DOHH2 (cell line): ENCODE measurements around the gene HELZ.

Experiments
- H3F3A ChIP-seq: fragments of 200-600 bp; sonication (generic), shearing (Covaris generic); 2 replicates; pipeline ENCODE4 v1.6.0; 2016; ENCODE audit warnings: antibody characterized with exemption, mild to moderate bottlenecking; ENCODE audit not compliant: control insufficient read depth, insufficient read depth
- H3K27ac ChIP-seq: fragments of 200-600 bp; sonication (generic); 2 replicates; pipeline ENCODE4 v1.5.1; 2014; ENCODE audit warnings: low read depth, mild to moderate bottlenecking, low read length, moderate library complexity
- H3K27me3 ChIP-seq: fragments of 200-600 bp; sonication (generic); 2 replicates; pipeline ENCODE4 v1.6.1; 2014; ENCODE audit warnings: mild to moderate bottlenecking, low read length, mixed read lengths; ENCODE audit not compliant: control insufficient read depth
- H3K36me3 ChIP-seq: fragments of 200-600 bp; sonication (generic); 2 replicates; pipeline ENCODE4 v1.6.1; 2014; ENCODE audit warnings: mild to moderate bottlenecking, low read length, moderate library complexity, mixed read lengths; ENCODE audit not compliant: control insufficient read depth
- H3K4me1 ChIP-seq: fragments of 200-600 bp; sonication (generic); 2 replicates; pipeline ENCODE4 v1.6.1; 2014; ENCODE audit warnings: mild to moderate bottlenecking, low read length, mixed read lengths; ENCODE audit not compliant: control insufficient read depth
- H3K4me2 ChIP-seq: fragments of 200-600 bp; sonication (generic); 2 replicates; pipeline ENCODE4 v1.6.0; 2014; ENCODE audit warnings: mild to moderate bottlenecking, low read length, moderate library complexity
- H3K4me3 ChIP-seq: fragments of 200-600 bp; sonication (generic); 2 replicates; pipeline ENCODE4 v1.5.1; 2014; ENCODE audit warnings: mild to moderate bottlenecking, low read length, mixed read lengths
- H3K79me2 ChIP-seq: fragments of 200-600 bp; sonication (generic); 2 replicates; pipeline ENCODE4 v1.6.1; 2014; ENCODE audit warnings: mild to moderate bottlenecking, low read length, mixed read lengths; ENCODE audit not compliant: control insufficient read depth
- H3K9me2 ChIP-seq: fragments of 200-600 bp; sonication (generic); replicated peaks from 2 replicates; pipeline ENCODE4 v1.6.1; 2014; ENCODE audit warnings: mild to moderate bottlenecking, low read length, mixed read lengths; ENCODE audit not compliant: control insufficient read depth
- H3K9me3 ChIP-seq: fragments of 200-600 bp; sonication (generic); 2 replicates; pipeline ENCODE4 v1.6.1; 2014; ENCODE audit warnings: antibody characterized with exemption, low read length, mixed read lengths; ENCODE audit not compliant: control insufficient read depth, insufficient read depth
- H4K20me1 ChIP-seq: fragments of 200-600 bp; sonication (generic); 2 replicates; pipeline ENCODE4 v1.6.0; 2014; ENCODE audit warnings: low read depth, mild to moderate bottlenecking, antibody characterized with exemption, low read length, moderate library complexity; ENCODE audit not compliant: control insufficient read depth, insufficient read depth
- CTCF ChIP-seq: fragments of 200-600 bp; sonication (generic); IDR thresholded peaks from one replicate; pipeline ENCODE4 v1.5.1; 2014; ENCODE audit warnings: antibody characterized with exemption, mild to moderate bottlenecking, low read depth, low read length; ENCODE audit not compliant: poor library complexity, severe bottlenecking
- EZH2phosphoT487 ChIP-seq: fragments of 200-600 bp; sonication (generic); IDR thresholded peaks from 2 replicates; pipeline ENCODE4 v1.6.1; 2017; ENCODE audit warnings: borderline replicate concordance, mild to moderate bottlenecking, antibody characterized with exemption, low read length, moderate library complexity, mixed read lengths

HELZ gene

GRCh38 chr17:67248291-67248690 is 3.3 kb upstream of the HELZ start:
- Histone ChIP-seq H3K9me2 (no peaks in the 10 kb centered on the region), H3F3A (no peaks in the 10 kb centered on the region), H3K27me3 (no peaks in the 10 kb centered on the region; the same call in 1 of the 2 replicates), H3K4me3 (no peak overlapping the region), H3K4me1 (peaks cover 27% of the 10 kb centered on the region), H3K9me3 (no peaks in the 10 kb centered on the region), H3K27ac (no peak overlapping the region), H3K4me2 (no peak overlapping the region), H3K79me2 (peaks cover 23% of the 10 kb centered on the region), H4K20me1 (peaks cover 10% of the 10 kb centered on the region), H3K36me3 (peaks cover 4% of the 10 kb centered on the region)
- no peak for TF ChIP-seq CTCF

GRCh38 chr17:67247416-67247900 is 2.5 kb upstream of the HELZ start:
- peaks cover 11% of the 10 kb centered on the region for H3K36me3 ChIP-seq
- no peaks in the 10 kb centered on the region for H3K9me2 ChIP-seq
- H3F3A ChIP-seq = no peaks in the 10 kb centered on the region
- H4K20me1 ChIP-seq = peaks cover 10% of the 10 kb centered on the region
- H3K27me3 ChIP-seq = no peaks in the 10 kb centered on the region; the same call in 1 of the 2 replicates
- H3K9me3 ChIP-seq = no peaks in the 10 kb centered on the region
- H3K4me1 ChIP-seq = peaks cover 34% of the 10 kb centered on the region
- no peak overlapping the region for H3K27ac ChIP-seq
- peaks cover 31% of the 10 kb centered on the region for H3K79me2 ChIP-seq
- 0 out of 2 replicates have a peak overlapping the region, but pooled peaks have one; percentile 76 for H3K4me3 ChIP-seq
- no peak for TF ChIP-seq CTCF
- no peak for TF ChIP-seq EZH2phosphoT487
- H3K4me2 ChIP-seq = peak overlapping the region; percentile 90

DNA sequence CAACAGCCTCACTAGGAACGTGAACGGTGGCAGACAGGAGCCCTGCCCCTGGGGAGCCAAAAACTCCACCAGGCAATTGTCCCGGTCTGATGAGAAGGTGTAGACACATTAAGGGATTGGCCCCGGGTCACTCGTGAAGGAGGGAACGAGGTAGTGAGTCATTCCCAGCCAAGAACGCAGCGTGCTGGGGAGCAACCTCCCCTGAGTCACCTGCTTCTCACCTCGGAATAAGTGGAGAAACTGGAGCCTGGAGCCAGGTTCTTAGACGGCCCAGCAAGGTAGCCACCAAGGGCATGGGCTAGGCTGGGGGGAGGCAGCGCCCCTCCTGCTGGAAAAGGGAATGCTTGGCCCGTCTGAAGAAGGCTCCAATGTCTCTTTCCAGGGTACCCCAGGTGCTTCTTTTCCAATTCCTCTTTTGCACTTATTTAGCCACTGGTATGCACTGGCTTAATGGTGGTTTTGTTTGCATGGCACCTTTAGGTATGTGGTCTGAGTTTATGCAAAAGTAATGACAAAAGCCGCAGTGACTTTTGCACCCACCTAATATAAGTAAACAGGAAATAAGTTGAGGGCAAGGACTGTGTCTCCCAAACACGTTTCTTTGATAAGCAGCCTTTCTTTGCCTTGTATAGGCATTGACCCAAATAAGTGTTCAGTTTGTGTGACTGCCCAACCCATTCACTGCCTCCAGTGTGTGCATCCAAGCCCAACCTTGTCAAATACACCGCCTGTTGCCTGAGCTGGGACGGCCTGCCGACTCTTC is 1.8 kb upstream of the HELZ start:
- peak; percentile 32 for TF ChIP-seq CTCF
- TF ChIP-seq EZH2phosphoT487 = no peak
- no peaks in the 10 kb centered on the region; the same call in 1 of the 2 replicates for H3K27me3 ChIP-seq
- no peak overlapping the region for H3K27ac ChIP-seq
- peak overlapping the region; percentile 76 for H3K4me3 ChIP-seq
- peak overlapping the region; percentile 90 for H3K4me2 ChIP-seq
- H4K20me1 ChIP-seq = peaks cover 12% of the 10 kb centered on the region
- H3K79me2 ChIP-seq = peaks cover 35% of the 10 kb centered on the region
- no peaks in the 10 kb centered on the region for H3K9me2 ChIP-seq
- H3K9me3 ChIP-seq = no peaks in the 10 kb centered on the region
- H3F3A ChIP-seq = no peaks in the 10 kb centered on the region
- H3K4me1 ChIP-seq = peaks cover 35% of the 10 kb centered on the region
- H3K36me3 ChIP-seq = peaks cover 13% of the 10 kb centered on the region
